ACC112 (cell line): ENCODE data around the gene NDUFB11.
"Not testable (repeated sequence)": the region's sequence is repeated elsewhere in the genome, so short reads cannot be mapped to it uniquely, and the experiment has no call there.

Experiments
- H2AFZ ChIP-seq: fragments of 200-600 bp; sonication (generic); one replicate; pipeline ENCODE4 v1.6.0; 2017; ENCODE audit warnings: antibody characterized with exemption, low read length; ENCODE audit not compliant: unreplicated experiment
- H3K27ac ChIP-seq: fragments of 200-600 bp; sonication (generic); 2 replicates; pipeline ENCODE4 v1.5.1; 2014; ENCODE audit warnings: low read depth, mild to moderate bottlenecking, antibody characterized with exemption, low read length, moderate library complexity
- H3K27me3 ChIP-seq: fragments of 200-600 bp; sonication (generic); 2 replicates; pipeline ENCODE4 v1.6.1; 2014; ENCODE audit warnings: mild to moderate bottlenecking, antibody characterized with exemption, low read length, moderate library complexity, mixed read lengths; ENCODE audit not compliant: insufficient read depth
- H3K36me3 ChIP-seq: fragments of 200-600 bp; sonication (generic); 2 replicates; pipeline ENCODE4 v1.6.1; 2016; ENCODE audit warnings: mild to moderate bottlenecking, antibody characterized with exemption, low read length, moderate library complexity, mixed read lengths; ENCODE audit not compliant: insufficient read depth
- H3K4me1 ChIP-seq: fragments of 200-600 bp; sonication (generic); one replicate; pipeline ENCODE4 v1.6.1; 2016; ENCODE audit warnings: low read length, mixed read lengths; ENCODE audit not compliant: insufficient read depth, unreplicated experiment, control insufficient read depth
- H3K4me3 ChIP-seq: fragments of 200-600 bp; sonication (generic); 2 replicates; pipeline ENCODE4 v1.5.1; 2014; ENCODE audit warnings: mild to moderate bottlenecking, low read depth, low read length
- H3K79me2 ChIP-seq: fragments of 200-600 bp; sonication (generic); one replicate; pipeline ENCODE4 v1.6.0; 2016; ENCODE audit warnings: low read length; ENCODE audit not compliant: control insufficient read depth, unreplicated experiment, insufficient read depth

The NDUFB11 gene

DNA sequence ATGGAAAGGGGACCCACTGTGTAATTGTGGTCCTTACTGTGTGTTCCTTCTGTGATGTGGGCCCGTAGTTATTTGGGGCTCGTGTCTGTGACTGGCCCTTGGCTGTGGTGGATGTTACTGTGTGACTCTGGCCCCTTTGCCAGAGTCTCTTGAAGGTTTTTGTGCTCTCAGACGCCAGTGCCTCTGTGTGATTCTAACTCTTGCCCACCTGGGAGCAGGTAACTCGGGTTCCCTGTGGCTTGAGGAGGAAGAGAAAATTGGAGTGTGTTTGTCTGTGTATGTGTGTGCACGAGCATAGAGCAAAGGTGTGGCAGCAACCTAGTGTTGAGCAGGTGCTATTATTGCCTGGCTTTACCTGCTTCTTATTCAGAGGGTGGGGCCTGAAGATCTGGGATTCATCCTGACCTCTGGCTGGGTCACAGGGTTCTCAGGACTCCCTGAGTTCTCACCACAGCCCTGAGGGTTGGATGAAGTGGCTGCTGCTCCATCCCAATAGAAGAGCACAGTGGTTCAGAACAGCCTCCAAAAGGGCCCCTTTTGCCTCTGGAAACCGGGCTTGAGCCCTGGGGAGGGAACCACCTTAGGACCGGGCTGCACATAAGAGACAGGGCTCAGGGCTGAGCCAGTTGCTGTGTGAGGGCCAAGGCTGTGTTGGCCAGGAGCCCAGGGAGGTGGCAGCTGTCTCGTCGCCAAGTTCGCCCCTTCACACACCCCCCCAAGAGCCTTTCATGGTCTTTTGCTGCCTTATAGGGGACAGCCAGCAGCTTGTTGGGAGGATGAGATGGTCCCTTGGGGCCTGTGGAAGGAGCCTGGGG, 1.8 kb upstream of the NDUFB11 start:
- H3K27me3 ChIP-seq: no peaks in the 10 kb centered on the region
- peak overlapping the region; percentile 96 for H3K4me3 ChIP-seq
- H3K4me1 ChIP-seq: peaks cover 3% of the 10 kb centered on the region
- H2AFZ ChIP-seq: no peak overlapping the region
- H3K79me2 ChIP-seq: peaks cover 66% of the 10 kb centered on the region
- H3K27ac ChIP-seq: no peak overlapping the region
- no peaks in the 10 kb centered on the region; the same call in 1 of the 2 replicates for H3K36me3 ChIP-seq

DNA sequence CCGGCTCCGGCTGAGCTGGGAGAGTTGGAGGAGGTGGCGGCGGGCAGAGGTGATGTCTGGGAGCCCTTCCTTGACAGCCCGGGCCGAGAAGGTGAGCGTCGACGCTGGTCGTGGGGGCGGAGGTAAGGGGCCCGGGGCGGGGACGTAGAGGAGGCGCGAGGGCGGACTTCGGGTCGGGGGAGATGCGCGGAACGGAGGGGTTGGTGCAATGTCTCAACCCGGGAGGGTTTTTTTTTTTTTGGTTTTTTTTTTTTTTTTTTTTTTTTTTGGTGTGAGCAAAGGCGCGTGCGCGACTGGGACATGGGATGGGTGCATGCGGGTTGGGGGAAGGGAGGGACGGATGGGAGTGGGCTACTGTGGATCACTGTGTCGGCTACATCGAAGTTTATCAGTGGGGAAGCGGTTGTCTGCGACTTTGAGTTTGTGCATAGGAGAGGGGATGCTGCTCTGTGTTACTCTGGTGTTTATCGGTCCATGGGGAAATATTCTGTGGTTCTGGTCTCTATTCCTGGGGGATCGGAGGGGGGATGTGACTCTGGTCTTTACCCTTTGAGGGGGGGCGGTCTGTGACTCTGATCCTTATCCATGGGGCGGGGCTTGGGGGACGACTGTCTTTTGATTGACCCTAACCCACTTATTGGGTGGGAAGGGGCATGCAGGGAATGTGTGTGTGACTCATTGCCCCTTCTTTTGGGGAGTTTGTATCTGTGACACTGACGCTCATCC, 1.1 kb upstream of the NDUFB11 start:
- no peaks in the 10 kb centered on the region for H3K36me3 ChIP-seq
- peak overlapping the region; percentile 97 for H3K27ac ChIP-seq
- no peak overlapping the region for H2AFZ ChIP-seq

DNA sequence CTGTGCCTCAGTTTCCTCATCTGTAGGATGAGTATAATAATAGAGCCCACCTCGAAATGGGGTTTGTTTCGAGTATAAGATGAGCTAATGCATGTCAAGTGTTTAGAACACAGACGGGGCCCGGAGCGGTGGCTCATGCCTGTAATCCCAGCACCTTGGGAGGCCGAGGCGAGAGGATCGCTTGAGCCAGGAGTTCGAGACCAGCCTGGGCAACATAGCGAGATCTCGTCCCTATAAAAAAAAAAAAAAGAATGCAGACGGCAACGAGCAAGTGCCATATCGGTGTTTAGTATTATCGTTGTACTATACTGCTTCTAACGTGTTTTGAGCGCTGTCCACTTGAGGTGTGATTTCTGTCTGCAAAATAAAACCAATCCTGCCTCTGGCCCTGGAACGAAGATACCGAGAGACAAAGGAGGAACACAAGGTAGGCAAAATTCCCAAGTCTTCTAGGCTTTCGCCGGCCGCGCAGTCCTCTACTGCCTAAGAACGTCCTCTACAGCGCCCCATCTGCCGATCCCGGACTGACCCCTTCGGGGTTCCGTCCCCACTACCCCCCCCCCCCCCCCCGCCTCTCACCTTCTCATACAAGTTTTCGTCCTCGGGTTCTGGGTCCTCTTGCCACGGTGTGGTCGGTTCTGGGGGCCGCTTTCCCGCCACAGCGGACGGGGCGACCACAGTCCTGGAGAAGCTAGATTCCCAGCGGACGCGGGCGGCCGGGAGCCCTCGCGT, 442 bp downstream of the NDUFB11 start:
- H2AFZ ChIP-seq: peak overlapping the region; percentile 75
- H3K27ac ChIP-seq: peak overlapping the region; percentile 97
- H3K27me3 ChIP-seq: no peaks in the 10 kb centered on the region
- peaks cover 3% of the 10 kb centered on the region for H3K4me1 ChIP-seq
- peak overlapping the region; percentile 96 for H3K4me3 ChIP-seq
- H3K79me2 ChIP-seq: peaks cover 48% of the 10 kb centered on the region
- H3K36me3 ChIP-seq: no peaks in the 10 kb centered on the region

More for the DNA sequence above, 1.1 kb upstream of the NDUFB11 start:
- Histone ChIP-seq H3K27me3 (no peaks in the 10 kb centered on the region), H3K4me1 (peaks cover 3% of the 10 kb centered on the region), H3K79me2 (peaks cover 58% of the 10 kb centered on the region), H3K4me3 (peak overlapping the region; percentile 96)

DNA sequence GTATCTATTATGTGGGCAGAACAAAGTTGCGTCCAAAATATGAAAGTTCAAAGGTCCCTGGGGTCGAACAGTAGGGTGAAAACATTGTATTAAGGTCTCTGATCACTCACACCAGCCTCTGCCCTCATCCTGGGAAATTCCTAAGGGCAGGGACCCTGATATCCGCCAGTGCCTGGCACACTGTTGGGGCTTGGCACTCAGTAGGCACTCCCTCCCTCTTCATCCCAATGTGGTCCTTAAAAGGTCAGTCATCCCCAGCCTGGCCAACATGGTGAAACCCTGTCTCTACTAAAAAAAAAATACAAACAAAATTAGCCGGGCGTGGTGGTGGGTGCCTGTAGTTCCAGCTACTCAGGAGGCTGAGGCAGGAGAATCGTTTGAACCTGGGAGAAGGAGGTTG, 6.3 kb downstream of the NDUFB11 start:
- H3K27ac ChIP-seq: no peak overlapping the region
- no peaks in the 10 kb centered on the region for H3K4me1 ChIP-seq
- H3K4me3 ChIP-seq: no peak overlapping the region
- H3K36me3 ChIP-seq: no peaks in the 10 kb centered on the region
- no peak overlapping the region for H2AFZ ChIP-seq
- H3K79me2 ChIP-seq: peaks cover 4% of the 10 kb centered on the region
- no peaks in the 10 kb centered on the region for H3K27me3 ChIP-seq

DNA sequence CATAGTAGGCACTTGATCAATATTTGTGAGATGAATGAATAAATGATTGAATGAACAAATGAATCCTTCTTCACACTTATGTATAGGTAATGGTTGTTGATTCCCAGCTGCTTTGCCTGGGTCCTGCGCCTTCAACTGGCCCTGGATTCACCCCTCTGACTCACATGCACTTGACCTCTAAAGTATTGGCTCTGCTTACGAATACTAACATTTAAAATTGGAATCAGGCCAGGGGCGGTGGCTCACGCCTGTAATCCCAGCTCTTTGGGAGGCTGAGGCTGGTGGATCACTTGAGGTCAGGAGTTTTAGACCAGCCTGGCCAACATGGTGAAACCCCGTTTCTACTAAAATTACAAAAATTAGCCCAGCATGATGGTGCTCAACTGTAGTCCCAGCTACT, 8.9 kb downstream of the NDUFB11 start:
- not testable (repeated sequence) for H3K4me3 ChIP-seq, H3K36me3 ChIP-seq, H2AFZ ChIP-seq, H3K79me2 ChIP-seq, H3K27ac ChIP-seq, H3K4me1 ChIP-seq, H3K27me3 ChIP-seq

- H3K27ac ChIP-seq: no peak overlapping the region
- H3K4me1 ChIP-seq: no peaks in the 10 kb centered on the region
- no peaks in the 10 kb centered on the region for H3K79me2 ChIP-seq
- no peaks in the 10 kb centered on the region for H3K36me3 ChIP-seq
- H3K27me3 ChIP-seq: no peaks in the 10 kb centered on the region
- no peak overlapping the region for H2AFZ ChIP-seq
- H3K4me3 ChIP-seq: no peak overlapping the region
Measured at GRCh38 chrX:47133493-47133892, 11.0 kb downstream of the NDUFB11 start.

- Histone ChIP-seq H2AFZ (no peak overlapping the region), H3K79me2 (no peaks in the 10 kb centered on the region), H3K4me3 (peak overlapping the region; percentile 90), H3K27ac (no peak overlapping the region), H3K27me3 (no peaks in the 10 kb centered on the region), H3K36me3 (no peaks in the 10 kb centered on the region), H3K4me1 (no peaks in the 10 kb centered on the region)
Measured at GRCh38 chrX:47129899-47130358, 14.6 kb downstream of the NDUFB11 start.

DNA sequence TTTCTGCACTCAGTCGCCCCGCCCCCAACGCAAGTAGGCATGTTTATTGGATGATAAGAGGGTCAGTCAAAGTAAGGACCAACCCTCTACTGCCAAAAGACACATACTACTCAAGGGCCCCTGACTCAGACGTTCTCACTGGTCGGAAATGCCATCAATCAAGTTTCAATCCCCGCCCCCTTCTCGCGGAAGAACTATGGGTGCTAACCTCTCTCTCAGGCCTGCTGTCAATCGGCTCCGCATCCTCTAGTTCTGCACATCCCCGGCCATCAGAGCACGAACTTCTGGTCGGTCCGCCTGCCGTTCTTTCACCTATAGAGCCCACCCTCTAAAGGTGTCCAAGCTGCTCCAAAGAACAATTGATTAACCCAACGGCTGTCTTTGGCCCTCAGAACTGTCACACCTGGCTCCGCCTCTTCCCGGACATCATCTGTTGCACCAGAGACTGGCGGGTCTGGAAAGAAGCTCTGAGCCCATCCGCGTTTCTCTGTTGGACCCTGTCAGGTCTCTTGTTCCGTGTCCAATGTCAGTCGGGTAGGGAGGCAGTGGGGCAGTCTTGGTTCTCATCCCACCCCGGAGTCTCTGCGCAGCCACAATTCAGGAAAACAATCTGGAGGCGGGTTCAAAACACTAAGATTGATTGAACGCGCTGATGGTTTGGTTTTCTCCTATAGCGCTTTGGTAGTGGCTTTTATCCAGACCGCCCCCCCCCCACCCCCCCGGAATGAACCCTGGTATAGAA, 15.2 kb downstream of the NDUFB11 start:
- Histone ChIP-seq H3K4me3 (peak overlapping the region; percentile 90), H3K27me3 (no peaks in the 10 kb centered on the region), H3K79me2 (no peaks in the 10 kb centered on the region), H3K4me1 (no peaks in the 10 kb centered on the region), H2AFZ (peak overlapping the region; percentile 89), H3K36me3 (no peaks in the 10 kb centered on the region), H3K27ac (peak overlapping the region; percentile 64)

DNA sequence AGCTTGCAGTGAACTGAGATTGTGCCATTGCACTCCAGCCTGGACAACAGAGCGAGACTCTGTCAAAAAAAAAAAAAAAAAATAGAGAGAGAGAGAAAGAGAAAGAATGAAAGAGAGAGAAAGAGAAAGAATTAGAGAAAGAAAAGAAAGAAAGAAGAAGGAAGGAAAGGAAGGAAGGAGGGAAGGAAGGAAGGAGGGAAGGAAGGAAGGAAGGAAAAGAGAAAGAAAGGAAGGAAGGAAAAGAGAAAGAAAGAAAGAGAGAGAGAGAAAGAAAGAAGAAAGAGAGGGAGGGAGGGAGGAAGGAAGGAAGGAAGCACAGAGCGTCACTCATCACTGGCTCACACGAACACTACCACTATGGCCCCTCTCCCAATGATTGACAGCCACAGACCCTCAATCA, 20.0 kb downstream of the NDUFB11 start:
- H3K36me3 ChIP-seq, H2AFZ ChIP-seq: not testable (repeated sequence)

GRCh38 chrX:47116551-47117110, 27.9 kb downstream of the NDUFB11 start:
- H3K4me3 ChIP-seq, H3K27ac ChIP-seq, H3K36me3 ChIP-seq, H3K4me1 ChIP-seq, H3K79me2 ChIP-seq, H2AFZ ChIP-seq, H3K27me3 ChIP-seq: not testable (repeated sequence)

More for the DNA sequence above, 20.0 kb downstream of the NDUFB11 start:
- not testable (repeated sequence) for H3K79me2 ChIP-seq, H3K4me1 ChIP-seq, H3K27me3 ChIP-seq, H3K27ac ChIP-seq, H3K4me3 ChIP-seq
